Skeletal muscle satellite cell (primary cell): ENCODE measurements around the gene KIRREL3.
A peak's percentile ranks its signal among the peaks of the same experiment; 100 is the strongest.

Experiments
- H3K27me3 ChIP-seq: 2 replicates; pipeline ENCODE4 v1.7.0; 2013; ENCODE audit warnings: low read length; ENCODE audit not compliant: control insufficient read depth, insufficient read depth
- H3K36me3 ChIP-seq: 2 replicates; pipeline ENCODE4 v1.7.0; 2013; ENCODE audit warnings: mild to moderate bottlenecking, control low read depth, low read length; ENCODE audit not compliant: insufficient read depth
- H3K4me1 ChIP-seq: 2 replicates; pipeline ENCODE4 v1.7.0; 2013; ENCODE audit warnings: low read length; ENCODE audit not compliant: control insufficient read depth, insufficient read depth
- H3K4me2 ChIP-seq: 2 replicates; pipeline ENCODE4 v1.7.0; 2013; ENCODE audit warnings: mild to moderate bottlenecking, low read length
- H3K4me3 ChIP-seq: 2 replicates; pipeline ENCODE4 v1.7.0; 2013; ENCODE audit warnings: low read length
- H3K9ac ChIP-seq: 2 replicates; pipeline ENCODE4 v1.7.0; 2013; ENCODE audit warnings: mild to moderate bottlenecking, low read depth, low read length, moderate library complexity
- H3K9me3 ChIP-seq: replicated peaks from 2 replicates; pipeline ENCODE4 v1.7.0; 2013; ENCODE audit warnings: mild to moderate bottlenecking, control low read depth, low read length

KIRREL3 gene

DNA sequence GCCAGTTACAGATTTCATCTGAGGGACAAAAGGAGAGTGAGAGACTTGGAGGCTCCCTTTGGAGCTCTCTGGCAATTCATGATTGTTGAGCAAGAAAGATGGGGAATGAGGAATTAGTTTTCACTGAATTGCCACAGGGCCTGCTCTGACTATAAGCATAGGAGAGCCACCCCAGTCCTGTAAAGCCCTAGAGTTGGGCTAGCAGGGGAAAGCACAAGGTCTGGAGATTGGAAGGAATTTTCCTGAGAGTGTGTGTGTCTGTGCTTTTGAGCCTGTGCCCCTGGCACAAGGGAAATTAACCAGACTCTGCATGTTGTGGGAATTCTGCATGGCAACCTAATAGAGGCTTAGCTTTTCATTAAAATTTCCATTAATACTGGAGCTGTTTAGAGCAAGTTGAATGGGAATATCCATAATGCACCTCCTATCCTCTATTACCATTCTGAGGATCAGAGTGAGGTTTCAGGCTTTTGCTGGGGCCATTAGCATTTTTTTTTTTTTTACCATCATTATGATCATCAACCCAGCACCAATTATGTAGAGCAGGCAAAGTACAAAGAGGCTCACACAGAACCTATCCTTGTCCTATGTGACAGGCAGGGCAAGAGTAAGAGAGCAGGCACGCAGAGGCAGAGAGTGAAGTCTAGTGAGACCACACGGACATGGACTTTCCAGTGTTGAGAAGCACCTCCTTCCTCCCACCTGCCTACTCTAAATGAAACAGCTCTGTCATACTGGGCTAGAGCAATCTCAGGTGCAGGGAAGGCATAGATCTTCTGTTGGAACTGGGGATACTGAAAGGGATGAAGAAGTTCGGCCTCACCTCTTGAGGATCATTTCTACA, 336.6 kb downstream of the KIRREL3 start:
- Histone ChIP-seq H3K36me3 (no peaks in the 10 kb centered on the region), H3K4me1 (no peaks in the 10 kb centered on the region), H3K9ac (no peak overlapping the region), H3K4me2 (no peak overlapping the region), H3K4me3 (no peak overlapping the region), H3K9me3 (no peaks in the 10 kb centered on the region), H3K27me3 (no peaks in the 10 kb centered on the region)

DNA sequence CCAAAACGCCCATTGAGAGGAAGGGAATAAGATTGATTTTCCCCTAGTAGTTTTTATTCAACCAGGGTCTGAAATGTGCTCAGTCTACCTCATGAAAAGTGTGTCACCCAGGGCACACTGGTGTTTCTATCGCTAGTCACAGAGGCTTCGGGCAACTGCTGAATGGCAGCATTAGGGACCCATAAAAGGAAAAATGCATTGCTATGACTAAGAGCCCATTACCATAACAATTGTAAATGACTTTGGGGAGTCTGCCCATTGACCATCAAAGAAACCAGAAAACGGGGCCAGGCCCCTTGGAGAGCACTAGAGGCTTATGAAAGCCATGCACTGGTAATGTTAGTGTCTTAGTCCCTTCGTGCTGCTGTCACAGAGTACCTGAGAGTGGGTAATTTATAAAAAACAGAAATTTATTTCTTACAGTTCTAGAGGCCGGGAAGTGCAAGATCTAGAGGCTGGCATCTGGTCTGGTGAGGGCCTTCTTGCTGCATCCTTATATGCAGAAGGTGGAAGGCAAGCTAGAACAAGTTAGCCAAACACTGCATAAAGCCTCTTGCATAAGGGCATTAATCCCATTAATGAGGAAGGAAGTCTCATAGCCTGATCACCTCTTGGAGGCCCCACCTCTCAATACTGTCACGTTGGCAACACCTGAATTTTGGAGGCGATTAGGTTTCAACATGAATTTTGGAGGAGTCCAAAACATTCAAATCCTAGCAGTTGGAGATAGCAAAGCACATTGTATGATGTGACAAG, 338.4 kb downstream of the KIRREL3 start:
- no peaks in the 10 kb centered on the region for H3K9me3 ChIP-seq
- no peak overlapping the region for H3K4me2 ChIP-seq
- no peaks in the 10 kb centered on the region for H3K27me3 ChIP-seq
- H3K36me3 ChIP-seq: no peaks in the 10 kb centered on the region
- no peak overlapping the region for H3K9ac ChIP-seq
- H3K4me1 ChIP-seq: no peaks in the 10 kb centered on the region
- no peak overlapping the region for H3K4me3 ChIP-seq

DNA sequence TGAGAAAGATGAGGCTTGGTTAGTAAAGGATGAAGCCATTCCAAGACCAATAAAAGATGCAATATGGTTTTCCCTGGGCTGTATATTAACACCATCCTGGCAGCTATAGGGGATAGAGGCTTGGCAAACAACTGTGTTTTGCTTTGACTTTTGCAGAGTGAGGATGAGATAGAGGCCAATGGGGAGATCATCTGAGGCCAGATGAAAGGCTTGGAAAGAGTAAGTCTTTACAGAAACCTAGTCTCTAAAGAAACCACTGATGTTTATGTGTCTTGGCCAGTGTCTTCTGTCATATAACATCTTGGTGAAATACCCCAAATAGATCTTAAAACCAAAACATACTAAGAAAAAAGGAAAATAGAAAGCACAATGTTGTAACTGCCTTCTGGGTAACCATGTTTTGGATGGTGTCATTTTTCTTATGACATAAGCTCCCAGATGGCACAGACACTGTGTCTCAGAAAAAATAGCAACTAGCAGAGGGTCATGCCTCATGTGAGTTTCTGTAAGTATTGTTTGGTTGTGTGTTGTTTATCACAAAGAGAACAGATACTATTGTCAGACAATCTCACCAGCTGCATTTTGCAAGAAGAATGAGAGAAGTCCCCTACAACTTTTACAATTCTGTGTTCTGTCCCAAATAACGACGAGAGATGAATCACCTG, 339.7 kb downstream of the KIRREL3 start:
- no peaks in the 10 kb centered on the region for H3K36me3 ChIP-seq
- H3K27me3 ChIP-seq: no peaks in the 10 kb centered on the region
- H3K4me1 ChIP-seq: no peaks in the 10 kb centered on the region
- H3K9ac ChIP-seq: no peak overlapping the region
- no peak overlapping the region for H3K4me3 ChIP-seq
- no peak overlapping the region for H3K4me2 ChIP-seq
- no peaks in the 10 kb centered on the region for H3K9me3 ChIP-seq

DNA sequence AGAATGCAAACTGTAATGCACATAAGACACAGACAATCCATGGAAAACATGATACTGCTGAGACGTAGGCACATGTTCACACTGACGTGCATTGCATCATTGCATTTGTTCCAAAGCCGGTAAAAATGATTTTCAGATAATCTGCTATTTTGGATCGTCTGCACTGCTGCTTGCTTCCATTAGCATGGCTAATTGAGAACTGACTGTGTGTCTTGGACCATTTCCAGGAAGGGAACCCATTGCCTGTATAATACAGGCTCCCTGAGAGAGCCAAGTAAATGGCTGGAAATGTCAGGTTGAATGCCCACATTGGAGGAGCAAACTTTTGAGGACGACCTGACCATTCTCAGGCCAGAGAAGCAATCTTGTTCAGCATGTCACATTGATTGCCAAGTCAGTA, 340.2 kb downstream of the KIRREL3 start:
- no peak overlapping the region for H3K9ac ChIP-seq

DNA sequence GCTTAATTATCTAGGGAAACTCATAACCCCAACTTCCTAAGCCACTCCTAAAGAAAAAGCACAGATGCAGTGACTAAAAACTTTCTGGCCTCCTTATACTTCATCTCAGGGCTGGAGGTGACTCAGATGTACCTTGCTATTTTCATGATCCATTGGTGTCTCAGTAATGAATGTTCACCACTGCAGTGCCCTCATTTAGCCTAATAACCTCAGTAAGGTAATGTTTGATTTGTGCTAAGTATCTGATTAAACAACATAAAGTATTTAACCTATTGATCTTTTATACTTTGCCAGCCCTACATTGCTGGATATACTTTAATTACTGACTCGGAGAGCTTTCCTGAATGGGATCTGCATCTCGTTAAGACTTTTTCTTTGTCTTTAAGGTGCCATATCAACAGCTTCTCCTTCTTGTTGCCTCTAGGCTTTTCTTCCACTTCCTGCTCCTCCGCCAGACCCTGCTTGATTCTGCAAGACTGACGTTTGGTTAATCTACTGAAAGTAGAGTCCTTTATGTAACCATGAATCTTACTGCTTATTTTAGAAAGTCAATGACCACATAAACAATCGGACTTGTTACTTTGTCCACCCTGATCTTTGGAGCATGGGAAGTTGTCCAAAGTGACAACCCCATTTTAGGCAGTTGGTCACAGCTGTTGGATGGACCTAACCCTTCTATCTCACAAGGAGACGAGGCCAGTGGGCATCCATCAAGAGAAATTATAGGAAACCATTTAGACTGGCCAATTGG, 342.1 kb downstream of the KIRREL3 start:
- no peaks in the 10 kb centered on the region for H3K27me3 ChIP-seq
- no peak overlapping the region for H3K4me3 ChIP-seq
- no peaks in the 10 kb centered on the region for H3K36me3 ChIP-seq
- H3K4me1 ChIP-seq: peaks cover 6% of the 10 kb centered on the region
- no peak overlapping the region for H3K4me2 ChIP-seq
- no peaks in the 10 kb centered on the region for H3K9me3 ChIP-seq
- H3K9ac ChIP-seq: no peak overlapping the region

More for the DNA sequence above, 340.2 kb downstream of the KIRREL3 start:
- Histone ChIP-seq H3K9me3 (no peaks in the 10 kb centered on the region), H3K36me3 (no peaks in the 10 kb centered on the region), H3K4me3 (no peak overlapping the region), H3K4me2 (no peak overlapping the region), H3K4me1 (peaks cover 4% of the 10 kb centered on the region), H3K27me3 (no peaks in the 10 kb centered on the region)

DNA sequence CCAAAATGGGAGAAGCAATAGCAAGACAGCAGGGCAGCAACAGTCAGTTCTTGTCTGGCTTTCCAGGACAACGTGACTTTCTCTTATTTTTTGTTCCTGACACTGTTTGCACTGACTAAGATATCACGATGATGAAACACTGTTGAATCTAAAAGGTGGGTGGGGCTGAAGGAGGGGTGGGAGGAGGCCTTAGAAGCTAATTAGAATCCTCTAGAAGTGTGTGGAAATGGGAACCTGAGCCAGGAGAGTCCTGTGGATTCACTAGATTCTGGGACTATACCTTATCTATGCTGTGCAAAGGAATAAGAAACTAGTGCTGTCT, 344.8 kb downstream of the KIRREL3 start:
- no peak overlapping the region for H3K4me2 ChIP-seq
- no peaks in the 10 kb centered on the region for H3K9me3 ChIP-seq

DNA sequence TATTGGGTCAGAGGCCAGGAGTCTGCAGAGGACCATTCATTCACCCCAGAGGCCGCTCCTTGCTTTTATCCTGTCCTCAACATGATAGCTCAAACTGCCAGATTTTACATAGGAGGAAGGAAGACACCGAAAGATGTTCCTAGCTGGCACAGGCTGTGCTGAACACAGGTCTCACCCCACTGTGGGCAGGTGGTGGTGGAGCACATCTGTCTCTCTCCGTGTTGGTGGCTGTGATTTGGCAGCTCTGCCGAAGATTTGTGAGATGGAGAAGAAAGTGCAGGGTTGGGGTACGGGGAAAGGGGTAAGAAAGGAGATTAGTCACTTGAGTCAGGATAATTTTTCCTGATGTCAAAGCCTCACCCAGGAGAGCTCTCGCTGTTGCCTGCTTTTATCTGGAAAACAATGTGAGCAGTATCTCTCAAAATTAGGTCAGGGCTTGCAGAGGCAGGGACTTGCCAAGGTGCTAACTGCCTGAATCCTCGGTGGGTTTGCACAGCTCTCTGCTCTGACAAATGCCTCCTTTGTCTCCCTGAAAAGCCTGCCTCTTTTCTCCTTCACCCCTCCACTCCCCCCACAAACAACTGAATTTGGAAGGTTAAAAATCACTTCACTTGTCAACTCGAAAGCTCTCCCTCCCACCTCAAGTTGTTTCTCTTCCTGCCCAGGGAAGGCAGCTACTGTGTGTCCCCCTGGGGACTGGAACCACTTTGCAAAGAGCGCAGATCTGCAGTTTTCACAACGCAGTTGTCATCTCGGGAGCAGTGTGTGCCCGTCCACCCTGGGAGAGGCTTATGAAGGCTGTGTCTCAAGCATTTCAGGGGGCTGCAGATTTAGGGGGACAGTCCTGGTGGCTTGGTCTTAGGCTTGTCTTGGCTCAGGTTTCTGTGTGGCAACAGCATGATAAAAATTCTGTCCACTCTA, 345.4 kb downstream of the KIRREL3 start:
- Histone ChIP-seq H3K36me3 (no peaks in the 10 kb centered on the region), H3K4me3 (no peak overlapping the region), H3K27me3 (no peaks in the 10 kb centered on the region), H3K4me1 (peaks cover 6% of the 10 kb centered on the region), H3K9ac (no peak overlapping the region), H3K4me2 (peak overlapping the region; percentile 15), H3K9me3 (no peaks in the 10 kb centered on the region)

More for the DNA sequence above, 344.8 kb downstream of the KIRREL3 start:
- H3K36me3 ChIP-seq: no peaks in the 10 kb centered on the region
- peaks cover 6% of the 10 kb centered on the region for H3K4me1 ChIP-seq
- no peak overlapping the region for H3K4me3 ChIP-seq
- no peak overlapping the region for H3K9ac ChIP-seq
- H3K27me3 ChIP-seq: no peaks in the 10 kb centered on the region

DNA sequence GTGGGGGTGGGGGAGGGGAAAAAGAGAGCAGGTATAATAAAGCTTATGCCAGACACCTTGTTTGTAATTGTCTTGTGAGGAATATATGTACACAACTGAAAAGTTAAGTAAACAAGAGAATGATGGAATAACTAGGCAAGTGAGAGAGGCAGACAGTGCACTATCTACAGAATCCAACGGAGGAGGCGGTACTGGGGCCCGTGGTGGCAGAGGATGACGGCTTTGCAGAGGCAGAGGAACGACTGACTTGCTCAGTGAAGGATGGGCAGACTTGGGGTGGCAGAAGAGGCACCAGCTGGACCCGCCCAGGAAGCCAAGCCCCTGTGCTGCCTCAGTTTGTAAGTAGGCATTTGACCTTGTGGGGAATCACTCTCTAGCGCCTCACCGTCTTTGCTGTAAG, 347.5 kb downstream of the KIRREL3 start:
- Histone ChIP-seq H3K27me3 (no peaks in the 10 kb centered on the region), H3K4me2 (no peak overlapping the region), H3K9ac (no peak overlapping the region), H3K36me3 (no peaks in the 10 kb centered on the region), H3K4me1 (peaks cover 8% of the 10 kb centered on the region), H3K9me3 (no peaks in the 10 kb centered on the region), H3K4me3 (no peak overlapping the region)

DNA sequence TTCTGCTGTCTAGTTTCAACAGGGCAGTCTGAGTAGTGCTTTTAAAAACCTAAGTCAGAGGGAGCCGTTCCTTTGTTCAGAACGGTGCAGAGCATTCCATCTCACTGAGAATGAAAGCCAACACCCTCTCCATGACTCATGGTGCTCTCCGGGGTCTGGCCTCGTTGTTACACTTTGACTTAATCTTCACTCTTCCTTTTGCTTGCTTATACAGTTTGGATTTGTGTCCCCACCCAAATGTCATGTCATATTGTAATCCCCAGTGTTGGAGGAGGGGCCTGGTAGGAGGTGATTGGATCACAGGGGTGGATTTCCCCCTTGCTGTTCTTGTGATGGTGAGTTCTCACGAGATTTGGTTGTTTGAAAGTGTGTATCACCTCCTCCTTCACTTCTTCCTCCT, 352.8 kb downstream of the KIRREL3 start:
- H3K36me3 ChIP-seq: no peaks in the 10 kb centered on the region
- no peaks in the 10 kb centered on the region for H3K27me3 ChIP-seq
- H3K4me1 ChIP-seq: peaks cover 35% of the 10 kb centered on the region
- H3K4me3 ChIP-seq: peak overlapping the region; percentile 57
- peak overlapping the region; percentile 82 for H3K4me2 ChIP-seq
- peak overlapping the region; percentile 77 for H3K9ac ChIP-seq
- no peaks in the 10 kb centered on the region for H3K9me3 ChIP-seq

DNA sequence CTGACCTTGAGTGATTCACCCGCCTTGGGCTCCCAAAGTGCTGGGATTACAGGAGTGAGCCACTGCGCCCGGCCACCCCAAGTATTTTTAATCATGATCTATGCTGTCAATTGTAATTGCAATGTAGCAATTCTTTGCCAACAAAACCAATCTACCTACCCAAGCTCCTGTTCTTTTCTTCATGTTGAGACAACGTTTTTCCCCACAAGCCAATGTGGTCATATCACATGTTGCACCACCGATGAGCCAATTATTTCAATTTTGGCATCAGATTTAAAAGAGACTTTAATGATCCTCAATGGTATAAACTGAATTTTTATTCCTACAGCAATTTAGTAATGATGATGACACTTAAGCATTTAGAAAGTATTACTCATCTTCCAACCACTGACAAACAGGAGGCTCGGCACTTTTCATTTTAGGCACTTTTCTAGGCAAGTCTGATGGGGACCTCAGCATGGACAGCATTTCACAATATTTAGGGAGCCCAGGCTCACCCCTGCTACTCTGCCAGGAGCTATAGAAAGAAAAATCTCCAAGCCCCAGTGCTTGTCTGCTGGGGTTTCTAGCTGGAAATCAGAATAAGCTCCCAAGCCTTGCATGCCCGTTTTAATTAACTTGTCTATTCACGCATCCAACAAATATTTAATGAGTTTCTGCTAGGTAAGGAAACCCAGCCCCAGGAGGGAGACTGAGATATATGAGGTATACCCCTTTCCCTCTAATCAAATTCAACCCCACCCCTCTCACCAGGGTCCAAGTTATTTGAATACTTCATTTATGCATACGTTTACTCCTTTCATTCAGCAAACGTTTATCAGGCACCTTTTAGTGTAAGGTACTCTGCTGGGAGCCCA, 353.6 kb downstream of the KIRREL3 start:
- no peaks in the 10 kb centered on the region for H3K9me3 ChIP-seq
- H3K4me3 ChIP-seq: peak overlapping the region; percentile 57
- peak overlapping the region; percentile 82 for H3K4me2 ChIP-seq
- H3K4me1 ChIP-seq: peaks cover 35% of the 10 kb centered on the region
- peak overlapping the region; percentile 77 for H3K9ac ChIP-seq
- H3K27me3 ChIP-seq: no peaks in the 10 kb centered on the region
- no peaks in the 10 kb centered on the region for H3K36me3 ChIP-seq
